Measurements from ENCODE around the gene LRRC8A. TPM values are rescaled to one million over a fixed set of nuclear protein-coding genes. Genes with fewer than 3 reads are reported as not detected.
A peak's percentile ranks its signal among the peaks of the same experiment; 100 is the strongest.

LRRC8A gene
- total and polyA plus RNA-seq, 2 of the 13 experiments (the other 11 are each of a cell fraction or from before 2014, with no cell fraction given), result 16.1 to 40.6 TPM

GRCh38 chr9:128912270-128912853 lies 30.4 kb downstream of the LRRC8A start (continued):
- TF ChIP-seq CERS6 (CRISPR knock-in tag; IDR thresholded peaks at IDR 0.05), result no peak
- no peak for TF ChIP-seq ZMAT5 (CRISPR knock-in tag; IDR thresholded peaks at IDR 0.05; ENCODE audit: borderline replicate concordance, low read depth)
- no peak for TF ChIP-seq SP140L (CRISPR knock-in tag; IDR thresholded peaks at IDR 0.05; ENCODE audit: borderline replicate concordance)
- no peak for TF ChIP-seq FOXA1 (IDR thresholded peaks at IDR 0.05)
- 0 out of 2 replicates have a peak, but pooled peaks have one; percentile 7 for TF ChIP-seq FOXA1 (CRISPR knock-in tag; IDR thresholded peaks at IDR 0.05)
- no peak for TF ChIP-seq ZNF329 (CRISPR knock-in tag; IDR thresholded peaks at IDR 0.05; ENCODE audit: low read depth)
- 0 out of 2 replicates have a peak, but pooled peaks have one; percentile 16 for TF ChIP-seq MIER3 (CRISPR knock-in tag; IDR thresholded peaks at IDR 0.05; ENCODE audit: borderline replicate concordance)
- TF ChIP-seq ZC3H13 (CRISPR knock-in tag; IDR thresholded peaks at IDR 0.05), result 0 out of 2 replicates have a peak, but pooled peaks have one; percentile 11
- no peak for TF ChIP-seq ZNF557 (CRISPR knock-in tag; IDR thresholded peaks at IDR 0.05)
- TF ChIP-seq SKIL (CRISPR knock-in tag; IDR thresholded peaks at IDR 0.05; ENCODE audit: borderline replicate concordance), result no peak
- TF ChIP-seq ZNF280D (CRISPR knock-in tag; IDR thresholded peaks at IDR 0.05), result 0 out of 2 replicates have a peak, but pooled peaks have one; percentile 58
- TF ChIP-seq TEAD3 (CRISPR knock-in tag; optimal IDR thresholded peaks at IDR 0.05; ENCODE audit: borderline replicate concordance), result peak; percentile 80
- no peak for TF ChIP-seq SP1 (IDR thresholded peaks at IDR 0.05)
- TF ChIP-seq SP1 (CRISPR knock-in tag; IDR thresholded peaks at IDR 0.05), result no peak
- no peak for TF ChIP-seq ATF7-NPFF (CRISPR knock-in tag; IDR thresholded peaks at IDR 0.05; ENCODE audit: low read depth)
- TF ChIP-seq ZNF691 (CRISPR knock-in tag; IDR thresholded peaks at IDR 0.05; ENCODE audit: borderline replicate concordance, low read depth), result no peak
- TF ChIP-seq U2AF1 (optimal IDR thresholded peaks at IDR 0.05; ENCODE audit: low read depth, low read length), result no peak
- no peak for TF ChIP-seq RBM22 (optimal IDR thresholded peaks at IDR 0.05; ENCODE audit: low read length)
- TF ChIP-seq HNF4G (IDR thresholded peaks at IDR 0.05; ENCODE audit: borderline replicate concordance, low read depth, low read length), result no peak
- no peak for TF ChIP-seq HNF4G (CRISPR knock-in tag; IDR thresholded peaks at IDR 0.05; ENCODE audit: borderline replicate concordance, low read depth)
- no peak for TF ChIP-seq TERF1 (CRISPR knock-in tag; IDR thresholded peaks at IDR 0.05)
- no peak for TF ChIP-seq FLYWCH1 (CRISPR knock-in tag; IDR thresholded peaks at IDR 0.05)
- TF ChIP-seq AKAP8 (CRISPR knock-in tag; IDR thresholded peaks at IDR 0.05), result no peak
